T-helper 2 cell (primary cell): Measurements from ENCODE around the gene STX1B.
"Not testable (repeated sequence)": the region's sequence is repeated elsewhere in the genome, so short reads cannot be mapped to it uniquely, and the experiment has no call there.

Experiments used
- DNase-seq, 5 experiments: peaks; one replicate each; pipeline versions ENCODE4 v3.0.0 to v3.0.0-alpha.2; 2012 to 2022
- total RNA-seq, 2 donors: gene quantifications; one replicate each; lab custom pipeline; 2026; lab: John Stamatoyannopoulos, UW

STX1B gene
- total RNA-seq: 0.62 to 1.1 reads per million in 2 donors

- peak in 3 of 5 experiments; percentile 8 to 47 (median 27) for DNase-seq
These were observed at the start of gene STX1B for GRCh38 chr16:31010585-31011325. Gene STX1B (minus strand): TSS chr16:31010638. CDS start chr16:31010396, 242 bp downstream.

DNA sequence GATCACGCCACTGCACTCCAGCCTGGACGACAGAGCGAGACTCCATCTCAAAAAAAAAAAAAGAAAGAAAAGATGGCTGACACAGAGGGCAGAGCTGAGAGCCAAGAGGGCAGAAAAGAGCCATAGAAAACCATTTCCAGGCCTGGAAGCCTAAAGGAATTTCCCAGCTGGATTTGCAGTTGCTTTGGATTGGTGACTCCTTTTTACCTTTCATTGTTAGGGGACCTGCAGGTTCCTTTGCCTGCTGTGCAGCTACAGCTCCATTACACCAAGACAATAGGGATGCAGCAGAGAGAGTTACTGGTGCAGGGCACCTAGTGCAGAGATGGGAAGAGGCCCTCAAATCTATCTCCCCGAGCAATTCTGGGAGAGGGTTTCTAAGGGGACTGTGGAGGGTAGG is 45.2 kb upstream of the STX1B start:
- no peak for DNase-seq

- DNase-seq: no peak
These were observed 41.7 kb upstream of the STX1B start for GRCh38 chr16:31052114-31052513.

DNA sequence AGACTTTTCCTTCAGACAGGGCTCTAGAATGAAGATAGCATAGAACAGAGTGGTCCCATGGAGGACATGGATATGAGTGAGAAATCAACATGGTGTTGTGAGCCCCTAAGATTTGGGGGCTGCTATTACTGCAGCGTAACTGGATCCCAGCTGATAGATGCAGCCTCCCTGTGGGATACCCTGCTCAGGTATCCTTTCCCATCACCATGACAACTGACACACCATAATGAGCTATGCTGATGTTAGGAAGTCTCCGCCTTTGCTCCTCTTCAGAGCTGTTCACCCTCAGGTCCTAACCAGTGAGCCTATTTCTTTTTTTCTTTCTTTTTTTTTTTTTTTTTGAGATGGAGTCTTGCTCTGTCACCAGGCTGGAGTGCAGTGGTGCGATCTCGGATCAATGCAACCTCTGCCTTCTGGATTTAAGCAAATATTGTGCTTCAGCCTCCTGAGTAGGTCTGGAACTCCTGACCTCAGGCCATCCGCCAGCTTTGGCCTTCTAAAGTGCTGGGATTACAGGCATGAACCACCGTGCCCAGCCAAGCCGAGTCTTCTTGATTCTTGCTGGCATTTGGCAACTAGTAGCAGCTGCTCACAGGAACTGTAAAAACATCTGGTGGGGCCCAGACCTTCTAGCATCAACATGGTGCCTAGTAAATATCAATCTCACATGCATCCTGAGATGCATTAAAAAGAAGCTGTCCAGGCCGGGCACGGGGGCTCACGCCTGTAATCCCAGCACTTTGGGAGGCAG is 40.0 kb upstream of the STX1B start:
- DNase-seq: no peak

DNA sequence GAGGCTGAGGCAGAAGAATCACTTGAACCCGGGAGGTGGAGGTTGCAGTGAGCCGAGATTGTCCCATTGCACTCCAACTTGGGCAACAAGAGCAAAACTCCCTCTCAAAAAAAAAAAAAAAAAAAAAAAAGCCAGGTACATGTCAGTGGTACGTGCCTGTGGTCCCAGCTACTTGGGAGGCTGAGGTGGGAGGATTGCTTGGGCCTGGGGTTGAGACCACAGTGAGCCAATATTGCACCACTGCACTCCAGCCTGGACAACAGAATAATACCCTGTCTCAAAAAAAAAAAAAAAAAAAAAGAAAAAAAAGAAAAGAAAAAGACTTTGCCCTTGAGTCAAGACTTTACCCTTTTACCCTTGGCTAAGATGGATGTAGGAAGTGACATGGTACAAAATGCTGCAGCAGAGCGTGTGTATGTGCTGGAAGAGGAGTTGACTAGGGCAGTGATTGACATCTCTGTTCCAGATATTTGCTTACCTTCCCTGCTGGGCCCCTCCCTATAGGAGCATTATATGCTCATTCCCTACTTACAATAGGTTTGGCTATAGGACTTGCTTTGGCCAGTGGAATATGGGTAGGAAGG is 33.6 kb upstream of the STX1B start:
- DNase-seq: no peak

DNA sequence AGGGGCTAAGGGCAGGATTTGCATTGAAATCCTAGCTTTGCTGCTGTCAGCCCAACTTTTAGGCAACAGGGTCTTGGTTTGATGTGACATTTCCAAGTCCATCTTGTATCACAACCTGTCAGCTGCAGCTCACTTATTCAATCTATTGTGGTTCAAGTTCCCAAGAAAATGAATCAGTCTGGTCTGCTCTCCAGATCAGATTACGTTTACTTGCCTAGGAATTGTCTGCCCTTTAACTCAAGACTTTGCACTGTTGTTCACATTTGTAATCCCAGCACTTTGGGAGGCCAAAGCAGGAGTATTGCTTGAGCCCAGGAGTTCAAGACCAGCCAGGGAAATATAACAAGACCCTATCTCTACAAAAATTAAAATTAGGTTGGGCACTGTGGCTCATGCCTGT is 32.9 kb upstream of the STX1B start:
- no peak for DNase-seq

DNA sequence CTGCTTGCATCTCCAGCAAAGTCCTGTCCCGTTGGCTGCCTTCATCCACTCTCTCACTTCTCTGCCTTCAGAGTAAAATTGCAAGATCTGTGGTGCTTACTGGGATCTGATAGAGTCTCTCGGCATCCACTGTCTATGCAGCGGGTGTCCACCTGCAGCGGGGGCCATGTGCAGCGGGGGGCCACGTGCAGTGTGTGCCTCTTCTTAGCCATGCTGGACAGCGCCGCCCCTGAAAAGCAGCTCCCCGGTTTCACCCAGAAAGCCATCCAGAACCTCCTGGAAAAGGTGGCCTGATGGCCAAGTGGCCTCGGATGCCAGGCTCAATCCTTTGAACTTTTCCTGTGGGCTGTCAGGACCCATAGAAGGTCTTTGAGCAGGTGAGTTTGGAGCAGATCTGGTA is 32.4 kb upstream of the STX1B start:
- no peak for DNase-seq

GRCh38 chr16:31038993-31039392 is 28.6 kb upstream of the STX1B start:
- no peak for DNase-seq

DNA sequence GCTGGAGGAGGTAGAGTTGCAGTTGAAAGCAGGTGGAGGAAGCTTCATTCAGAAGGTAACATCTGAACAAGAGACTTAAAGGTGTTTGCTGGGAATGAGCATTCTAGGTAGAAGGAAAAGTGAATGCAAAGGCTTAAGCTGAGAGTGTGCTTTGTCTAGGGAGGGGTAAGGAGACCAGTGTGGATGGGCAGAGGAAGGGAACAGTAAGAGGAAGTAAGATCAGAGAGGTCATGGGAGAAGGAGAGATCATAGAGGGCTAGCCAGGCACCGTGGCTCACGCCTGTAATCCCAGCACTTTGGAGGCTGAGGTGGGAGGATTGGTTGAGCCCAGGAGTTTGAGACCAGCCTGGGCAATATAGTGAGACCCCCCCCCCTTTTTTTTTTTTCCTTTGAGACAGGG is 26.3 kb upstream of the STX1B start:
- no peak for DNase-seq

DNA sequence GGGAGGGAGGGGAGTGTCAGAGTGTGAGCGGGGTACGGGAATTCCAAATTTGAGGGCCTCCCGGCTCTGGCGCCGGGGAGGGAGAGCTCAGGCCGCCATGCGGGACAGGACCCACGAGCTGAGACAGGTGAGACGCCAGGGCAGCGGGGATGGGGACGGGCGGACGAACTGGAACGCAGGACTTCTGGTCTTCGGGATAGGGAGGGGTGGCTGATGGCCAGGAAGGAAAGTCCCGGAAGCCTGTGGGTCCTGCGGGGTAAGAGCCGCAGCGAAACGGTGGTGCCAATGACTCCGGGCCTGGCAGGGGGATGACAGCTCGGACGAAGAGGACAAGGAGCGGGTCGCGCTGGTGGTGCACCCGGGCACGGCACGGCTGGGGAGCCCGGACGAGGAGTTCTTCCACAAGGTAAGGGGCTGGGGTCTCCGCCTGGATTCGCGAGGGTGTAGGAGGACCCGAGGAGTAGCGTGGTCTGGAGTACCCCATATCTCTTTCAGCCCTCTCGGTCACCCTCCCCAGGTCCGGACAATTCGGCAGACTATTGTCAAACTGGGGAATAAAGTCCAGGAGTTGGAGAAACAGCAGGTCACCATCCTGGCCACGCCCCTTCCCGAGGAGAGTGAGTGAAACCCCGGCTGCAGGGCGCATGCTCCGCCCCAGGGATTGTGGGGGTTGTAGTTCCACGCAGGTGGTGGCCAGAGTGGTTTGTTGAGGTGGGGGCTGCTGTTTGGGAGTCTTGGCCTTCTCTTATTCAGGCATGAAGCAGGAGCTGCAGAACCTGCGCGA is 23.5 kb upstream of the STX1B start:
- peak; percentile 71 to 88 (median 82) for DNase-seq

- peak; percentile 94 to 99 (median 99) for DNase-seq
These were observed 22.6 kb upstream of the STX1B start, which contains the start of gene STX4 for GRCh38 chr16:31032736-31033708. Gene STX4 (plus strand): TSS chr16:31033558. CDS start chr16:31033806, 248 bp downstream.

- DNase-seq: no peak
These were observed 20.8 kb upstream of the STX1B start for GRCh38 chr16:31031276-31031675.

DNA sequence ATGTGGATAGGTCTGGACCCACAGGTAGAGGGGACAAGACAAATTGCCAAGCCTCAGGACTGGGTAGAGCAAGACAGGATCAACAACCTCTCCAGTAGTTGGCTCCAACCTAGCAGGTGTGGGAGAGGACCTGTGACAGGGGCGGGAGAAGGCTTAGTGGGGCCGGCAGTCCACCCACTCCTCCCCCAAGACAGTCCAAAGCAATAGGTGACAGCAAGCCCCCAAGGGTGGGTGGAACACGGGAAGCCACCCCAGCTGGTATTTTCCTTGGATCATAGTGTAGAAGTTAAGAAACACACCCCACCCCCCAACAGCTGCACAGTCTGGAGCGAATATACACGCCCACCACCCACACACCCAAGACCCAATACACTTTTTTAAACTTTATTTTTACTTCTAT is 18.8 kb upstream of the STX1B start:
- DNase-seq: no peak

- no peak for DNase-seq
These were observed 14.9 kb upstream of the STX1B start for GRCh38 chr16:31025339-31025738.

DNA sequence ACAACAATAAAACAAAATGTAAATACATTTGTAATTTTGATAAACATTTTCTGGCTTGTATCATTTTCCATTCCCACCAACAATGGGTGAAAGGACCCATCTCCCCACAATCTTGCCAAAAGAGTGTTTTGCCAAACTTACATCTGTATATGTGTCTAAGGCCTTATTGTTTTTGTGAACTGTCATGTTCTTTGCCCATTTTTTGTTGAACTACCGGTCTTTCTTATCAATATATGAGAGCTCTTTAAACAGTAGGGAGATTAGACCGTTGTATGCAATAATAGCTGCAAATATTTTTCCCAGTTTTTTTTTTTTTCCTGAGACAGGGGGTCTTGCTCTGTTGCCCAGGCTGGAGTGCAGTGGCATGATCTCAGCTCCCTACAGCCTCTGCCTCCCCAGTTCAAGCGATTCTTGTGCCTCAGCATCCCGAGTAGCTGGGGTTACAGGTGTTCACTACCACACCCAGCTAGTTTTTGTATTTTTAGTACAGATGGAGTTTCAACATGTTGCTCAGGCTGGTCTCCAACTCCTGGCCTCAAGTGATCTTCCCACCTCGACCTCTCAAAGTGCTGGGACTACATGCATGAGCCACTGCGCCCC is 13.3 kb upstream of the STX1B start:
- DNase-seq: no peak

DNA sequence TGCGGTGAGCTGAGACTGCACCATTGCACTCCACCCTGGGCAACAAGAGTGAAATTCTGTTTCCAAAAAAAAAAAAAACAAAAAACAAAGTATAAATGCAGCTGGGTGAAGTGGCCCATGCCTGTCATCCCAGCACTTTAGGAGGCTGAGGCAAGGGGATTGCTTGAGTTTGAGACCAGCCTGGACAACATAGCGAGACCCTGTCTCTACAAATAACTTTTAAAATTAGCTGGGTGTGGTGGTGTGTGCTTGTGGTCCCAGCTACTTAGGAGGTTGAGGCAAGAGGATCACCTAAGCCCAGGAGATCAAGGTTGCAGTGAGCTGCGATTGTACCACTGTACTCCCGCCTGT is 12.8 kb upstream of the STX1B start:
- DNase-seq: no peak

DNA sequence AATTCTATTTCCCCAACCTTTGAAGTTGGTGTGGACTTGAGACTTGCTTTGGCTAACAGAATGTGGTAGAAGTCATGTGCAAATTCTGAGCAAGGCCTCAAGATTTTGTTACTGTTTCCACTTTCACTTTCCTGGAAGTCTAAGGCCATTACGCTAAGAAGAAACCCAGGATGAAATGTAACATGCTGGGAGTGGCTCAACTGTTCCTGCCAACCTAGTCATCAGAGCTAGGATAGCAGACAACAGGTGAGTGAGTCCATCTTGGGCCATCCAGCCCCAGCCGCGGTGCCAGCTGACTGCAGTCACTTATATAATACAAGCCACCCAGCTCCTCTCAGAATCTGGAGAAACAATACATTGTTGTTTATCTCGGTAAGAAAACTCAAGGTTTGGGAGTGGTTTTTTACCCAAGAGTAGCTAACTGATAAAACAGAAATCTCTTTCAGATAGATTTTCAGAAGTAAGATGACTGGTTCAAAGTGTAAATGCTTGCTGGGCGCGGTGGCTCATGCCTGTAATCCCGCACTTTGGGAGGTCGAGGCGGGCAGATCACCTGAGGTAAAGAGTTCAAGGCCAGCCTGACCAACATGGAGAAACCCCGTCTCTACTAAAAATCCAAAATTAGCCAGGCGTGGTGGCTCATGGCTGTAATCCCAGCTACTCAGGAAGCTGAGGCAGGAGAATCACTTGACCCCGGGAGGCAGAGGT is 12.3 kb upstream of the STX1B start:
- DNase-seq: no peak

DNA sequence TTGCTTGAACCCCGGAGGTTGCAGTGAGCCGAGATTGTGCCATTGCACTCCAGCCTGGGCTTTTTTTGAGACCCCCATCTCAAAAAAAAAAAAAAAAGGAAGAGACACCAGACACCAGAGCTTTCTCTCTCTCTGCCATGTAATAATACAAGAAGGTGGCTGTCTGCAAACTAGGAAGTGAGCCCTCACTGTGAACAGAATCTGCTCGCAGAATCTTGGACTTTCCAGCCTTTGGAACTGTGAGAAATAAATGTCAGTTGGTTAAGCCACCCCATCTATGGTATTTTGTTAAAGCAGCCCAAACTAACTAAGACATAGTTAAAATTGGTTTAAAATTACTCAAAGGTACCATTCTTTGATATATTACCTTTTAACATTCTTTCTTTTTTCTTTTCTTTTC is 10.1 kb upstream of the STX1B start:
- no peak for DNase-seq

DNA sequence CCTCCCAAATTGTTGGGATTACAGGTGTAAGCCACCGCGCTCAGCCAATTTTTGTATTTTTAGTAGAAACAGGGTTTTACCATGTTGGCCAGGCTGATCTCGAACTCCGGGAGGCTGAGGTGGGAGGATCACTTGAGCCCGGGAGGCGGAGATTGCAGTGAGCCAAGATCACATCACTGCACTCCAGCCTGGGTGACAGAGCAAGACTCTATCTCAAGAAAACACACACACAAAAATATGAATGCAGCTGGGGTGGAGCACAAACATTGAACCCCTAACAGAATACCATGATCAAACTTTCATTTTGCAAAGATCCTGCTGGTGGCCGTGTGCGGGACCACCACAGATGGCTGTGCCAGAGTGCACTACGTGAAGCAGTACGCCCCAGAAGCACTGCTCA is 7.3 kb upstream of the STX1B start:
- not testable (repeated sequence) for DNase-seq

- no peak for DNase-seq
These were observed 5.6 kb upstream of the STX1B start for GRCh38 chr16:31016018-31016417.

- not testable (repeated sequence) for DNase-seq
These were observed 2.9 kb upstream of the STX1B start for GRCh38 chr16:31013292-31013691.
